Activated B cell treated with CpG ODN at 0.5 μM for 24 hours (primary cell): Measurements from ENCODE around the gene YIPF6. TPM values are rescaled to one million over a fixed set of nuclear protein-coding genes. Genes with fewer than 3 reads are reported as not detected.
"Not testable (repeated sequence)": the region's sequence is repeated elsewhere in the genome, so short reads cannot be mapped to it uniquely, and the experiment has no call there.

Source experiments
- ATAC-seq: fragments of 200-7000 bp; cut with Tn5 transposase; one replicate; pipeline ENCODE4 v1.10.0; 2021; ENCODE audit warnings: low read depth, mild to moderate bottlenecking, moderate library complexity
- CTCF ChIA-PET: fragments of 350-600 bp; sonication (Branson Sonifier 250); formaldehyde crosslinking; loops from one replicate; lab custom pipeline; 2021; ENCODE audit warnings: antibody characterized with exemption; lab: Charles Lee
- POLR2A ChIA-PET: fragments of 350-600 bp; sonication (Branson Sonifier 250); formaldehyde crosslinking; loops from one replicate; lab custom pipeline; 2021; ENCODE audit warnings: antibody characterized with exemption; lab: Charles Lee
- DNase-seq: peaks from one replicate; pipeline ENCODE4 v3.0.0; 2022
- H3K27ac Mint-ChIP-seq: one replicate; pipeline ENCODE4 v1.8.0; 2020; ENCODE audit warnings: mixed read lengths
- H3K27me3 Mint-ChIP-seq: one replicate; pipeline ENCODE4 v1.8.0; 2021; ENCODE audit warnings: mixed read lengths
- H3K36me3 Mint-ChIP-seq: one replicate; pipeline ENCODE4 v1.8.0; 2021; ENCODE audit warnings: low read depth, mixed read lengths
- H3K4me1 Mint-ChIP-seq: one replicate; pipeline ENCODE4 v1.8.0; 2021; ENCODE audit warnings: mixed read lengths
- H3K4me3 Mint-ChIP-seq: one replicate; pipeline ENCODE4 v1.8.0; 2020; ENCODE audit warnings: mild to moderate bottlenecking, mixed read lengths
- H3K9me3 Mint-ChIP-seq: one replicate; pipeline ENCODE4 v1.8.0; 2020; ENCODE audit warnings: mixed read lengths
- CTCF ChIP-seq: fragments of 200-600 bp; IDR thresholded peaks from one replicate; pipeline ENCODE4 v1.8.0; 2022; ENCODE audit warnings: antibody characterized with exemption, mild to moderate bottlenecking
- intact Hi-C: fragments of 100-400 bp; cut with micrococcal nuclease; formaldehyde crosslinking; loops from one replicate; pipeline ENCODE4 v1.15.1; 2024
- total RNA-seq: library from RNA; stranded (reverse); gene quantifications from 2 replicates; pipeline ENCODE4 v1.2.3, GENCODE V29; 2022

The YIPF6 gene
- total RNA-seq, 1 donor from 2014 or later = 20.2 TPM

- H3K4me1 Mint-ChIP-seq = no peaks in the 10 kb centered on the region
- no peaks in the 10 kb centered on the region for H3K36me3 Mint-ChIP-seq
- ChIA-PET CTCF (no interaction called here), POLR2A (no interaction called here)
- H3K27me3 Mint-ChIP-seq = no peaks in the 10 kb centered on the region
- H3K27ac Mint-ChIP-seq = no peak overlapping the region
- DNase-seq = no peak
- intact Hi-C loops = no loop called here
- no peak for TF ChIP-seq CTCF
- no peaks in the 10 kb centered on the region for H3K9me3 Mint-ChIP-seq
- no peak overlapping the region for H3K4me3 Mint-ChIP-seq
- no peak for ATAC-seq
Observed at GRCh38 chrX:68550193-68550592, 51.3 kb downstream of the YIPF6 start.

- no peak for TF ChIP-seq CTCF
- DNase-seq (no peak), ATAC-seq (no peak)
- CTCF ChIA-PET = no interaction called here
- Mint-ChIP-seq H3K4me3 (no peak overlapping the region), H3K4me1 (no peaks in the 10 kb centered on the region), H3K36me3 (no peaks in the 10 kb centered on the region), H3K9me3 (no peaks in the 10 kb centered on the region), H3K27me3 (no peaks in the 10 kb centered on the region), H3K27ac (no peak overlapping the region)
- POLR2A ChIA-PET = no interaction called here
- intact Hi-C loops = no loop called here
Observed at GRCh38 chrX:68556036-68556435, 57.2 kb downstream of the YIPF6 start.

- ATAC-seq, H3K36me3 Mint-ChIP-seq, H3K4me3 Mint-ChIP-seq, H3K27ac Mint-ChIP-seq, DNase-seq, H3K4me1 Mint-ChIP-seq, POLR2A ChIA-PET, H3K27me3 Mint-ChIP-seq, H3K9me3 Mint-ChIP-seq, CTCF ChIA-PET, intact Hi-C loops: not testable (repeated sequence)
Observed at GRCh38 chrX:68557126-68557525, 58.3 kb downstream of the YIPF6 start.

GRCh38 chrX:68559905-68560304, 61.1 kb downstream of the YIPF6 start:
- H3K36me3 Mint-ChIP-seq, H3K27me3 Mint-ChIP-seq, intact Hi-C loops, ATAC-seq, DNase-seq, H3K4me1 Mint-ChIP-seq, H3K27ac Mint-ChIP-seq, H3K9me3 Mint-ChIP-seq, H3K4me3 Mint-ChIP-seq, POLR2A ChIA-PET, CTCF ChIA-PET: not testable (repeated sequence)

- Mint-ChIP-seq H3K27ac (no peak overlapping the region), H3K4me3 (no peak overlapping the region), H3K27me3 (no peaks in the 10 kb centered on the region), H3K4me1 (no peaks in the 10 kb centered on the region), H3K9me3 (peaks cover 5% of the 10 kb centered on the region), H3K36me3 (peaks cover 2% of the 10 kb centered on the region)
- ATAC-seq (no peak), DNase-seq (no peak)
- ChIA-PET CTCF (no interaction called here), POLR2A (no interaction called here)
- intact Hi-C loops = no loop called here
- no peak for TF ChIP-seq CTCF
Observed at GRCh38 chrX:68568136-68568535, 69.3 kb downstream of the YIPF6 start.

GRCh38 chrX:68570598-68570997, 71.7 kb downstream of the YIPF6 start:
- DNase-seq = no peak
- H3K4me3 Mint-ChIP-seq = no peak overlapping the region
- TF ChIP-seq CTCF = no peak
- H3K27ac Mint-ChIP-seq = no peak overlapping the region
- ATAC-seq = no peak
- no peaks in the 10 kb centered on the region for H3K27me3 Mint-ChIP-seq
- H3K4me1 Mint-ChIP-seq = no peaks in the 10 kb centered on the region
- ChIA-PET CTCF (no interaction called here), POLR2A (no interaction called here)
- peaks cover 5% of the 10 kb centered on the region for H3K9me3 Mint-ChIP-seq
- intact Hi-C loops = no loop called here
- no peaks in the 10 kb centered on the region for H3K36me3 Mint-ChIP-seq
